OCI-LY7 (cell line): Measurements from ENCODE around the gene KCNQ1. TPM values are rescaled to one million over a fixed set of nuclear protein-coding genes. Genes with fewer than 3 reads are reported as not detected.

Experiments
- BruUV-seq: library from RNA; stranded (reverse); fragments of 400-500 nt; replicated peaks from 2 replicates; lab custom pipeline; 2021; lab: Mats Ljungman, UMichigan
- CTCF ChIA-PET: fragments of 300-600 bp; sonication (Branson Sonifier 250); formaldehyde crosslinking; loops from one replicate; lab custom pipeline; 2022; ENCODE audit warnings: antibody characterized with exemption; ENCODE audit not compliant: unreplicated experiment; lab: Charles Lee
- POLR2A ChIA-PET: fragments of 300-600 bp; sonication (Branson Sonifier 250); formaldehyde crosslinking; loops from one replicate; lab custom pipeline; 2022; ENCODE audit warnings: antibody characterized with exemption; lab: Charles Lee
- DNase-seq: peaks from one replicate; pipeline ENCODE4 v3.0.0-alpha.2; 2015; ENCODE audit warnings: low spot score
- H2AFZ ChIP-seq: fragments of 200-600 bp; sonication (generic), shearing (Covaris generic); 2 replicates; pipeline ENCODE4 v1.6.1; 2014; ENCODE audit warnings: mild to moderate bottlenecking, antibody characterized with exemption, low read length, moderate library complexity
- H3K27ac ChIP-seq: fragments of 200-600 bp; sonication (generic); 2 replicates; pipeline ENCODE4 v1.5.1; 2014; ENCODE audit warnings: mixed run types, low read depth, mild to moderate bottlenecking, moderate library complexity, low read length, inconsistent platforms; ENCODE audit not compliant: poor library complexity, severe bottlenecking
- H3K36me3 ChIP-seq: fragments of 200-600 bp; sonication (generic); 2 replicates; pipeline ENCODE4 v1.6.1; 2014; ENCODE audit warnings: mild to moderate bottlenecking, antibody characterized with exemption, low read length, moderate library complexity, mixed read lengths; ENCODE audit not compliant: insufficient read depth
- H3K4me1 ChIP-seq: fragments of 200-600 bp; sonication (generic); 2 replicates; pipeline ENCODE4 v1.5.1; 2014; ENCODE audit warnings: mild to moderate bottlenecking, low read length; ENCODE audit not compliant: insufficient read depth, poor library complexity, severe bottlenecking
- H3K4me2 ChIP-seq: fragments of 200-600 bp; sonication (generic); 2 replicates; pipeline ENCODE4 v1.6.1; 2014; ENCODE audit warnings: mild to moderate bottlenecking, low read length
- H3K4me3 ChIP-seq: fragments of 200-600 bp; sonication (generic); 2 replicates; pipeline ENCODE4 v1.5.1; 2014; ENCODE audit warnings: mild to moderate bottlenecking, low read depth, low read length; ENCODE audit not compliant: poor library complexity, severe bottlenecking
- H3K79me2 ChIP-seq: fragments of 200-600 bp; sonication (generic); 2 replicates; pipeline ENCODE4 v1.6.1; 2016; ENCODE audit warnings: low read depth, mild to moderate bottlenecking, low read length, moderate library complexity, mixed read lengths; ENCODE audit not compliant: insufficient read depth
- H3K9me2 ChIP-seq: fragments of 200-600 bp; sonication (generic); 2 replicates; pipeline ENCODE4 v1.6.1; 2016; ENCODE audit warnings: mild to moderate bottlenecking, low read length, mixed read lengths; ENCODE audit not compliant: insufficient read depth
- H3K9me3 ChIP-seq: fragments of 200-600 bp; sonication (generic); 2 replicates; pipeline ENCODE4 v1.6.1; 2014; ENCODE audit warnings: mild to moderate bottlenecking, mixed run types, low read length, mixed read lengths
- H4K20me1 ChIP-seq: fragments of 200-600 bp; sonication (generic); 2 replicates; pipeline ENCODE4 v1.6.1; 2014; ENCODE audit warnings: mild to moderate bottlenecking, antibody characterized with exemption, low read length, moderate library complexity, mixed read lengths; ENCODE audit not compliant: insufficient read depth
- CTCF ChIP-seq: fragments of 200-600 bp; sonication (generic); conservative IDR thresholded peaks from 2 replicates; pipeline ENCODE4 v1.5.1; 2014; ENCODE audit warnings: mild to moderate bottlenecking, antibody characterized with exemption, low read length, moderate library complexity, mixed read lengths
- EZH2phosphoT487 ChIP-seq: fragments of 200-600 bp; sonication (generic); IDR thresholded peaks from 2 replicates; pipeline ENCODE4 v1.6.1; 2018; ENCODE audit warnings: low read depth, borderline replicate concordance, mild to moderate bottlenecking, mixed run types, antibody characterized with exemption, low read length, moderate library complexity, mixed read lengths
- intact Hi-C: fragments of 100-400 bp; cut with micrococcal nuclease; formaldehyde crosslinking; loops from one replicate; pipeline ENCODE4 v1.10.0; 2022; ENCODE audit not compliant: unreplicated experiment
- total RNA-seq, 2 experiments: library from RNA; depleted of rRNA in 1 of 2; stranded (reverse); fragments of >200 nt in 1 of 2; shearing (Covaris generic) in 1 of 2; gene quantifications; 2 replicates each; pipeline ENCODE4 v1.2.3, GENCODE V29; 2014 to 2022

The KCNQ1 gene
- total RNA-seq, 2 experiments from 2014 or later: 0.22 to 1.3 TPM

- Histone ChIP-seq H3K9me3 (no peaks in the 10 kb centered on the region), H3K4me1 (no peaks in the 10 kb centered on the region), H3K36me3 (no peaks in the 10 kb centered on the region), H2AFZ (no peak overlapping the region), H3K27ac (no peak overlapping the region), H3K4me3 (no peak overlapping the region), H3K79me2 (no peaks in the 10 kb centered on the region), H3K9me2 (no peaks in the 10 kb centered on the region), H3K4me2 (no peak overlapping the region), H4K20me1 (no peaks in the 10 kb centered on the region)
- BruUV-seq: no TSS peak
- no peak for TF ChIP-seq EZH2phosphoT487
- TF ChIP-seq CTCF: no peak
- CTCF ChIA-PET: no interaction called here
- POLR2A ChIA-PET: no interaction called here
- intact Hi-C loops: no loop called here
- DNase-seq: no peak
These were observed 111.1 kb downstream of the KCNQ1 start for GRCh38 chr11:2555891-2556290.

GRCh38 chr11:2557381-2557780 lies 112.6 kb downstream of the KCNQ1 start:
- H4K20me1 ChIP-seq: no peaks in the 10 kb centered on the region

More at GRCh38 chr11:2557381-2557780, 112.6 kb downstream of the KCNQ1 start:
- H3K9me3 ChIP-seq: no peaks in the 10 kb centered on the region
- POLR2A ChIA-PET: no interaction called here
- no peak overlapping the region for H3K4me2 ChIP-seq
- H3K27ac ChIP-seq: no peak overlapping the region
- H2AFZ ChIP-seq: no peak overlapping the region
- H3K36me3 ChIP-seq: no peaks in the 10 kb centered on the region
- H3K4me1 ChIP-seq: no peaks in the 10 kb centered on the region
- DNase-seq: no peak
- H3K79me2 ChIP-seq: no peaks in the 10 kb centered on the region
- intact Hi-C loops: no loop called here
- no peaks in the 10 kb centered on the region for H3K9me2 ChIP-seq
- no peak overlapping the region for H3K4me3 ChIP-seq
- BruUV-seq: no TSS peak
- CTCF ChIA-PET: no interaction called here
- TF ChIP-seq EZH2phosphoT487: no peak
- no peak for TF ChIP-seq CTCF
